Endometrial microvascular endothelial cells (primary cell): ENCODE results near the gene SLC6A13. TPM values are rescaled to one million over a fixed set of nuclear protein-coding genes. Genes with fewer than 3 reads are reported as not detected.
"Not testable (repeated sequence)": the region's sequence is repeated elsewhere in the genome, so short reads cannot be mapped to it uniquely, and the experiment has no call there.

Experiments used
- in situ Hi-C: cut with HindIII; loops from 2 replicates; pipeline ENCODE4 v1.10.0; 2017; ENCODE audit warnings: low sequenced_read_pairs, low pct_unique_long_range_greater_than_20kb; ENCODE audit errors: inconsistent ontology term
- total RNA-seq: library from RNA; depleted of rRNA; stranded (reverse); fragments of >200 nt; gene quantifications from one replicate; pipeline ENCODE4 v1.2.3, GENCODE V29; 2015; ENCODE audit errors: inconsistent ontology term

Gene SLC6A13
- total RNA-seq, 1 donor from 2014 or later, result not detected

DNA sequence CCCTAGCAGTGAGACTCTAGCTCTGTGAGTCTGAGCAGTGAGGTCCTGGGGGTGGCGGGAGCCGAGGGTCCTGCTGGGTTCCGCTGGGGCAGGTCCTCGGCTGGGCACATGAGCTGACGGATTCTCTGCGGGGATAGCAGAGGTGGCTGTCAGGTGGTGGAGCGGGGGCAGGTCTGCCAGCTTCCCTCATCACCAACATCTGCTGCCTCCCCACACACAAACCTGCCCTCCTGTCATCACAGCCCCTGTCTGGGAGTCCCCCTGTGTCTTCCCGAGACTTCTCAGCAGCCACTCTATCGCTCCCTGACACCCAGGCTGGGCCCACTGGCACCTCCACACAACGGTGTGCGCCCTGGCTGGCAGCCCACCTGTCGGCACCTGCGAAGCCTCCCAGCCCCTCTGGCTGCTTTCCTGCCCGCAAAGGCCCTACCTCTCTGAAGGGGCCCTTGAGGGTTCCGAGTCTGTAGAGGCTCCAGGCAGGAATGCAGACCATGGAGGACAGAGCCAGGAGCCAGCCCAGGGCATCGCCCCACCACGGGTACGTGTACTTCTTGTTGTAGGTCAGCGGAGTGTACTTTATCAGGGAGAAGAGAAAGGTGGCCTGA is 41.6 kb downstream of the SLC6A13 start:
- in situ Hi-C loops, result no loop called here

DNA sequence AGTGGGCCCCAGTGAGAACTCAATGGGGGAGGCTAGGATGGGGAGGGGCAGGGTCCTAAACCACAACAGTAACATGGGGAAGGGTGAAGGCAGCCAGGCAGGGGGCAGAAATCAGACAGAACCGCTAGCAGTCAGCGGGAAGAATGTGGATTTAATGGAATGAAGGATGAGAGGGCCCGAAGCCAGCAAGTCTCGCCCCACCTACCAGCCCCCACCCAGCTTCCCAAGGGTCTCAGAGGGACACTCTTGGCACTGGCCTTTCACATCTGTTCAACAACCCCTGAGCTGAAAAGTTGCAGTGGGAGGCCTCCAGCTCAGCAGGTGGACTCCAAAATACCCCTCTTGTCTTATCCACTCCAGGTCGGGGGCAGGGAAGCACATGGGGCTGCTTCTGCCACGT is 42.1 kb downstream of the SLC6A13 start:
- in situ Hi-C loops, result no loop called here

DNA sequence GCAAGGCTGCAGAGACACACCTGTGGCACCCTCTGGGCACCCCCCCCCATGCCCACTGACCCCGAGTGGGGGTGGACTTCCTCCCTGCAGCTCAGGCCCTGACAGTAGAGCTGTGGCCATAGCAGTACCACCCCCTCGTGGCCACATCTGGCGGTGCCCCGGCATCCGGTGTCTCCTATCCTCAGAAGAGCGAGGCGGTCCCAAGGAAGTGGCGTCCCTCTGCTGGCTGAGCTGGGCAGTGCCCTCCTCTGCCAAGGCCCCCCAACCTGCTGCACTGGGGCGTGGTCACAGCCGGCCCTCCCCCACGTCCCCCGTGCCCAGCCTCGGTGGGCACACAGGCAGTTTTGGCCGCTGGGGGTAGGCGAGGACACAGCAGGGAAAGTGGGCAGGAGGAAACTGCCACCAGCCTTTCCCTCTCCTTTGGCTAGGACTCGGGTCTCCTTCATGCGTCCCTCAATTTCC is 42.7 kb downstream of the SLC6A13 start:
- in situ Hi-C loops, result no loop called here

DNA sequence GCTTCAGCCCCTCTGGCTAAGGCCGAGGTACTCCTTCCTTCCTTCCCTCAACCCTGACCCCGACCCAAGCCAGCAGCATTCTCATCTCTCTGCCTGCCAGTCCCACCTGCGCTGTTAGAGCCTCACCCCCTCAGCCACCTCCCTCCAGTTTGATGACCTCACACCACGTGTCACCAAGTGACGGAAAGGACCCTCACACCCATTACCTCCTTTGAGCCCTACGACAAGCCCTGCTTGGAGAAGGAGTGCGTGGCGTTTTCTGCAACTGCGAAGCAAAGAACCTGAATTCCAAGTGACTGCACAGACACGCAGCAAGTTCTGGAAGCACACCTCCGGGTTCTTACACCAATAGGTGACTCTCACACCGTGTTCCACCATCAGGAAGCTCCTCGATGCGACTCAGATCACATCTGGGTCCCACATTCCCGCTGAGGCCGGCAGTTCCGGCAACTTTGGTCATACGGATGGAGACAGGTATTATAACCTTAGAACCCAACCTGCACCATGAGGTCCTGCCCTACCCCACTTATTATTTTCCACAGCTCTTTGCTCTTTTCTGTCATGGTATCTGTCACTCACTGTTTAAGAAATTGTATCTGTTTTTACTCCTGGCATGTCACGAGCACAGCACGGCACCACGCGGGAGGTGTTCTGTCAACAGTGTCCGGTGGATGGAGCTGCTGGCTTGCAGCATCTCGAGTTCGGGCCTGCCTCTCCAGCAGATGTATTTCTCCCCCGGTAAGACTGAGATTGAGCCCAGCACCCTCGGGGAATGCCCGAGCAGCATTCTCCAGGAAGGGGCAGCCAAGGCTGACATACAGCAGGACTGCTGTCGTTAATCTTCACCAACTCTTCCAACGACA is 43.7 kb downstream of the SLC6A13 start:
- in situ Hi-C loops, result no loop called here

DNA sequence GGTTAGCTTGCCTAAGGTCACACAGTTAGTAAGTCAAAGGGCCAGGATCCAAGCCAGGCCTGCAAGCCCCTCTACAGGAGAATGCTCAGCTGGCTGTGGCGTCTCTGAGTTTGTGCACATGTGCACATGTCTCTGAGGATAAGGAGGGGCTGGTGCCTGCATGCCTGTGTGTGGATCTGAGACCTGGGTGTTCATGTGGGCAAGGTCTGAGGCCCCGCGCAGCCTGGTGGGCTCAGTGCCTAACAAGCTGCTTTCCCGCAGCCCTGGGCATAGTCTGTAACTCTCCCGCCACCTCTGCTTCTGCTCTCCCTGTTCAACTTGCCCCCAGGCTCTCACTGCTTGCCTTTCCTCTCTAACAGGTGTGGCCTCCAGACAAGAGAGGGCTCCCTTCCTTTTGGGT is 44.4 kb downstream of the SLC6A13 start:
- in situ Hi-C loops, result no loop called here

DNA sequence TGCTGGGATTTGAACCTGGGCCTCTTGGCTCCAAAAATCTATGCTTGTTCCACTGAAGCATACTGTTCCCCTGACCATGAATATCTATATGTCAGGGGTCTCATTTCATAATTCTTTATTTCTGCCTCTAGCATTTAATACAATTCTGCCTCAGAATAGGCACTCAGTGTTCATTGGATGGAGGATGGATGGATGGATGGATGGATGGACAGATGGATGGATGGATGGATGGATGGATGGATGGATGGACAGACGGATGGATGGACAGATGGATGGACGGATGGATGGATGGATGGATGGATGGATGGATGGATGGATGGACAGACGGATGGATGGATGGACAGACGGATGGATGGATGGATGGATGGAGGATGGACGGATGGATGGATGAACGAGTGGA is 45.6 kb downstream of the SLC6A13 start:
- in situ Hi-C loops, result not testable (repeated sequence)

DNA sequence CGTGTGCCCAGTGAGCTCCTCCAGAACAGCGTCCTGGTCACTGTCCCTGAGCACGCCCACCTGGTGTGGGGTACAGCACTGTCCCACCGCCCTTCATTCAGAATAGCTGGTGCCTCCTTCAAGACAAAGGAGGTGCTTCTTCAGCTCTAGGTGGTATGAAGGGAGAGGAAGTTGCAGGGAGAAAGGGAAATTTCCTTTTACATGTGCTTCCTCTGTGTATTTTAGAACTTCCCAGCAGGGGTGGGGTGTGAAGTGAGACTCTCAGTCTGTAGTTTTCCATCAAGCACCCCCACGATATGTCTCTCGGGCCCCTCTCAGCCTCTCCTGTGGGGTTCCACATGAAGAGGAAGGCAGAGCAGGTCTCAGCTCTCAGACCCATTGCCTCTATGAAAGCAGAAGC is 47.5 kb downstream of the SLC6A13 start:
- in situ Hi-C loops, result no loop called here

DNA sequence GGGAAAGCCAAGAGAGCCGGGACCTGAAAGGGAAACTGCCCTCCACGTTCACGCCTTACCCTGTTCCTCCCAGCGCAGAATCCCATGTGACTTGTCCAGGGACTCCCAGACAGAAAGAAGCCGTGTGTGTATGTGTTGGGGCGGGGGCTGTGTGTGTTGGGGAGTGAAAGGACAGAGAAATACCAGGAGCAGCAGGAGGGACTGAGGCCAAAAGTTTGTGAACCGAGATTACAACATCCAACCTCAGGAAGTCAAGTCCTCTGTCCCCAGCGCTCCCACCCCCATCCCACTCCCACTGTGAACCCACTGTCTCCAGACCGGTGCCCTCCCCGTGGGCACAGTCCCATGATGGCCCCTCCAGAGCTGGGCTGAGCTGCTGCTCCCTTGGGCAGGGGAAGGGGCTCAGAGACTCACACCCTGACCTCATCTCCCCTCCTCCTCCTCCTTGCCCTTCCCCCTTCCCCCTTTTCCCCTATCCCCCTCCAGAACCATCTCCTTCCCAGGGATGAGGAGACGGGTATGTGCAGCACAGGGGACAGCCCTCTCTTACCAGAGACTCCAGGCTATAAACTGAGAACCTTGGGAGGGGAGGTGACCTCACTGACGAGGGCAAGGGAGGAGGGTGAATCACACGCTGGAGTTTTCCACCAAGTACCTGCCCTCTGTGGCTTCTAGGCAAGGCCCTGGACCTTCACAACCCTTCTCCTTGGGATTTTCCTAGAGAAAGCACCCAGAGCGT is 48.5 kb downstream of the SLC6A13 start, which contains the start of gene SLC6A12:
SLC6A12 (minus strand) TSS at position 155 of the 739 bp plus-strand sequence. CDS start 4,171 bp downstream, outside the sequence.
- in situ Hi-C loops, result no loop called here

DNA sequence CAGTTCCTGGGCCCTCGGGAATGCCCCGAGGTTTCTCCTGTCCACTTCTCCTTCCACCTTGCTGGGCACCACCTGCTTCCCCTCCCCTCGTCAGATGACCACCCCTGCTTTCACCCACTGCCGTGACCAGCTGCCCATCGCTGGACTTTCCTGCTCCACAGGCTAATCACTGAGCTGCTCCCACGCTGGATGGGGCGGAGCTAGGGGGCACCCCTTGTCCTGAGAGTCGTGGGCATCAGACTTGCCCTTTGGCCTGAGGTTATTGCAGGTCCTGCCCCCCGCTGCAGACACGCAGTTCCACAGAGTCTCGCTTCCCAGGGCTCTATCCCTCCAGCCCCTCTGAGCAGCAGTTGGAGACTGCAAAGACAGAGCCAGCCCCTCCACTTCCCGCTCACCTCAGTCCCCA is 49.1 kb downstream of the SLC6A13 start:
- in situ Hi-C loops, result no loop called here

DNA sequence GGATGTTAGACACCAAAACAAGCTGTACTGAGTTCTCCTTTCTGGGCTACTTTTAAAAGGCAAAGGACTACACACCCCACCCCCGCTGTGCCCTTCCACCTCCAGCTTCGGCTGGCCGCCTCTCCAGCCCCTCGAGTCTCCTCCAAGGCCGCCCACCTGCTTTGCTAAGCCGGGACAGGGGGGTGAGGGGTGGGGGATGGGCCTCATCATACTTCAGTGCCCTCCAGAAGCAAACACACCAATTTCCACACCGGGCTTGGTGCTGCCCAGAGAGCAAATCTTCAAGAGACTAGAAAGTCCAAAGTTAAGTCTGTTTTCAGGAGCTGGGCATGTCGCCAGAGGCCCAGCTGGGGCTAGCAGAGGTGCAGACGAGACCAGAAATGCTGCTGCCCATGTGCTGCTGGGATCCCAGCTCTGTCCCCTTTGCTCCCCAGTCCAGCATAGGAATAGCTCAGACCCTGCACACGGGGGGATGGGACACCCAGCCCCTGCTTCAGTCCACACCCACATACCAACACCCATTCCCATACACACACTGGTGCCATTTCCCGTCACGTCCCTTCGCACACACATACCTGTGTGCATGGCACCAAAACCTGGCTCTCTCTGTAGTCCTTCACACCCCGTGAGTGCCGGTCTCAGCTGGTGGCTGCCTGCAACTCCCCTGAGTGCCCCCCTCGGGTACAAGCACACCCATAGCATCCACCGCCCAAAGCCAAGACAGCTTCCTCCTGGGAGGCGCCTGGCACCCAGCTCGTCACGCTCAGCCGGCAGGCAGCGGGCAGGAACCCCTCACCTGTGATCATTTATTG is 49.7 kb downstream of the SLC6A13 start:
- in situ Hi-C loops, result no loop called here

DNA sequence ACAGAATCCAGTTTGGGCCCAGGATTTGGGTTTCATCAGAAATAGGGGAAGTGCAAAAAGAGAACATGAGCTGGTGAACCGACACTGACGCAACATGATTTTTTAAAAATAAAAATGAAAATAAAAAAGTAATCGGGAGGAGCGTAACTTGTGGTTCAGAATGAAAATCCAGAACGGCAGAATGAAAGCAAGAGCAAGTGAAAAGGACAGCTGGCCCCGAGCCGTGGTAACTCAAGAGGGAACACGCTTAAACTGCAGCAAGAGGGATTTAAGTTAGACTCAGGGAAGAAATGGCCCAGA is 50.3 kb downstream of the SLC6A13 start:
- in situ Hi-C loops, result no loop called here

DNA sequence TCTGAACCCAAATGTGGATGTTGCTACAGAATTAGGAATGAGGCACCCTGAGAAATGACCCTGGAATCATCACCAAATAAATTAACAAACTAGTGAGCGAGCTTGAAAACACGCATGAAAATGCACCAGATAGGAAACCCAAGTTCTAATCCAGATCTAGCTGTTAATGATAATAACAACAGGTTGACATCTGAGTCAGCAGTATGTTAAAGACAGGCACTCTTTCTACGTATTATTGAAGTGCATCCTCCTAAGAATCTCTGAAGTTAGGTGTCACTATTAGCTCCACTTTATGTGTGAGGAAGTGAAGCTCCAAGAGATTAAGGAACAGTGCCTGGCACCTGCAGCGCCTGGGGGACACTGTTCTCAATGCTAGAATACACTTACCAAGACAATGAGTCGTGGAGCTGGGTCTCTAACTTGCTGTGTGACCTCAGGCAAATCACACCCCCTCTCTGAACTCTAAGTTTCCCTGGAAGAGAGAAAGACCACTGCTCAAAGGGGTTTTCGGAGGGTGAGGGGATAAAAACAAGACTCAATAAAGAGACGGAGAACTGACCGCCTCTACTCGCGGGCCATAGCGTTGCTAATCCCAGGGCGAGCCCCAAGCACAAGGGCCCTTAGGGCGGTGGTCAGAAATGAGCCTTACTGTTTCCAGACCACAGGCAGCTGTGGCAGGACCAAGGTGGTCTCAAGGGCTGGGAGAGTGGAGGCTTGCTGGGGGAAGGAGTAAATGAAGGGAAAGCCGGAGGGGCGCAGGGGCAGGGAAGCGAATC is 50.8 kb downstream of the SLC6A13 start:
- in situ Hi-C loops, result no loop called here

DNA sequence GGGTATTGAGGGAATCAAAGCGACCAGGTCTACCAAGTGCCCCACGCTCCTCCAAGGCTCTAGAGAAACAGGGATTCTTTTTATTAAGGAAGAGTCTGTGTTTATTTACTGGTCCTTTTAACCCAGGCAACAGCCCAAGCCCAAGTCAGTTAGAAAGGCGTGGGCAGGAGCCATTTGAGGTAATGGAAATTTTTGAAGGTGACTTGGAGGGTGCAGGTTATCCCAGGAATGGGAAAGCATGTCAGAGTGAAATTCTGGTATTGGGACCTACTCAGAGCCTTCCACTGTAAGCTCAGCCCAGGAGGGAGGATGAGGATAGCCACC is 51.5 kb downstream of the SLC6A13 start:
- in situ Hi-C loops, result no loop called here

DNA sequence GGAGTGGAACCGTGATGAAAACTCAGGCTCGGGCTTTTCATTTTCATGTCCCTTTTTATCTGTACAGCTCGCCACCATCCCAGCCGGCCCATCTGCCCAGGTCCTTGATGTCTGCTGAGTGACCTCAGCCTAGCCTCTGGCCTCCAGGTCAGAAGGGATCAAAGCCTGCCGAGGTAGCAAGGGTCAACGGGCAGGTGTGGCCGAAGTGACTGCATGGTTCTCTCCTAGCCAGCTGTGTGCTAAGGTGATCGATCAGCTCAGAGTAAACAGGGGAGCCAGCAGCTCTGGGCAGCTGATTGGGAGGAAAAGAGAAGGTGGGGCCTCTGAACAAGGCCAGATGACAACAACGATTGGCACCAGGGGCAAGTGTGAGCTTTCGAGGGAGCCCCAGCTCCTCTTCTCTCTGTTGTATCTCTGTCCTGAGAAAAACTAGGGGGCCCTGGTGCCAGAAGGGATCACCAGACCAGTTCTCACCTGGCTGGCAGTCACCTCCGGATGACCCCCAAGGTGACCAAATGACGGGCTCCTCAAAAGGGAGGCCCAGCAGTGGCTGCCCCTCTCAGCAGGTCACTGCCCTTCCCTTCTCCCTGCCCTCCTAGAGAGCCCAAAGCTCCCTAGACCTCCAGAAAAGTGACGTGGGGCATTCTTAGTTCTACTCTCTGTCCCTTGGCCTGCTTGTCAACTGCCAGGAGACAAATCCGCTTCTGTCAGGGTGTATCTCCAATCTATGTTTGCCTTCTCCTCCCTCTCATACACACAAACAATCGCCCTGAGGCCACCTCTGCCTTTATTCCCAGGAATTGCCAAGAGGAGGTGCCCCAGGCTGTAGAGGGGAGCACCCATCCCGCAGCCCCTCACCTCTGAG is 52.1 kb downstream of the SLC6A13 start:
- in situ Hi-C loops, result no loop called here

DNA sequence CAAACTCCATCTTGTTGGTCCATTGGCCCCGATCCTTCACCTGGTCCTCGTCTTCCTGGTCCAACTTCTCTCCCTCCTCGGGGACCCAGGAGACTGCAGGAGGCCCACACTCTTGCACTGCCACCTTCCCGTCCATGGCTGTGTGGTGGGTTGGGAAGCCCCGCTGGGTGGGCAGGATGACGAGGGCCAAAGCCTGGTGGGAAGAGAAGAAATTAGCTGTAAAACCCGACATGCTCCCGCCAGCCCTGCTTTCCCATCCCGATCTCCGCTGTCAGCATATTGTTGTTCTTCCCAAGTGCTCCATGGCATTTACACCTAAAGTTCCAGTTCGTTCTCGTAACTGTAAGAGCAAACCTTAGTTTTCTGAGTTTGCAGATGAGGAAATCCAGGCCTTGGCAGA is 52.8 kb downstream of the SLC6A13 start:
- in situ Hi-C loops, result no loop called here

DNA sequence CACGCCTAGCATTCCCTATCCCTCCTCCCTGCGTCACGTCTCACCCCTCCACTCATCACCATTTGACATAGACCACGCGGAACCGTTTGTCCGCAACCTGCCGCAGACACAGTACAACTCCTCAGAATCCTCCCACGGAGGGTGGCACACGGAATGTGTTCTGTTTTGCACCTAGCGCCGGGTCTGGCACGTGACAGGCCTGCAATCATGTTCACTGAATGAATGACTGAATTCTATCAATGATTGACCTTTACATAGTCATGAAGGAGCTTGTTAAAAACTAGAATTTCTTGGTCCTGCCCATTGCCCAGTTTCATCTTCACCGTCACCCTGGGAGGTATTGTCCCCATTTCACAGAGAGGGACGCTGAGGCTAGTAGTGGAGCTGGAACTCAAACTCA is 53.4 kb downstream of the SLC6A13 start:
- in situ Hi-C loops, result no loop called here

DNA sequence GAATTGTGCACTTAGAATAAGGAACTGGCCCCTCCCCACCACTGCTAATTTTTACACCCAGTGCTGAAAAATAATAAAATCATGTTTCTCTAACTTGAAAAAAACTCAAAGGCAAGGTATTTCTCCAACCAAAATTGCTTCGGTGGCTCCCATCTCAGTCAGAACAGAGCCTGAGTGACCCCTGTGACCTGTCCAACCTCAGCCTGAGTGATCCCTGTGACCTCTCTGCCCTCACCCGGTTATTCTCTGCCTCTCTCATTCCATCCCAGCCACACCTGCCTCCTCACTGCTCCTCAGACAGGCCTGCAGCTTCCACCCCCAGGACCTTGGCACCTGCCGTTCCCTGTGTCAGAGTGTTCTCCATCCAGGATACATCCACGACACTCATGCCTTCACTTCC is 53.8 kb downstream of the SLC6A13 start:
- in situ Hi-C loops, result no loop called here

DNA sequence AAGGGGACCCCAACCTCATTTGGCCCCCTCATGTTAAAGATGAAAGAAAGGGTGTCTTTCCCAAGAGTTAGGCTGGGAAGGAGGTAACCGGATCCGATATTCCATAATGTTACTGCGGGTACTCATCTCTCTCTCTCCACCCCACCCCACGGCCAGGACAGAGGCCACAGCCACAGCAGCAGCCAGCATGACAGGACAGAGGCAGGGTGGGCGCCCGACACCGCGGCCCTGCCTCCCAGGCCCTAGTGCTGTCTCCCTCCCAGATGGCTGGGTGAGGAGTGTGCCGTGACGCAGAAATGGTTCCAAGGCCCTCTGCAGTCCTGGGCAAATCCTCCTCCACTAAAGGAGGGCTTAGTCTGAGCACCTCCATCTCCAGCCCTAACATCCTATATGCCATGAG is 54.8 kb downstream of the SLC6A13 start:
- in situ Hi-C loops, result no loop called here
